HG03196 (cell line): ENCODE data around the gene FOXM1.
A peak's percentile ranks its signal among the peaks of the same experiment; 100 is the strongest.
"Not testable (repeated sequence)": the region's sequence is repeated elsewhere in the genome, so short reads cannot be mapped to it uniquely, and the experiment has no call there.

ENCODE experiments used
- ATAC-seq: cut with Tn5 transposase; IDR thresholded peaks from one replicate; pipeline ENCODE4 v1.9.1; 2021; ENCODE audit not compliant: unreplicated experiment

The FOXM1 gene

DNA sequence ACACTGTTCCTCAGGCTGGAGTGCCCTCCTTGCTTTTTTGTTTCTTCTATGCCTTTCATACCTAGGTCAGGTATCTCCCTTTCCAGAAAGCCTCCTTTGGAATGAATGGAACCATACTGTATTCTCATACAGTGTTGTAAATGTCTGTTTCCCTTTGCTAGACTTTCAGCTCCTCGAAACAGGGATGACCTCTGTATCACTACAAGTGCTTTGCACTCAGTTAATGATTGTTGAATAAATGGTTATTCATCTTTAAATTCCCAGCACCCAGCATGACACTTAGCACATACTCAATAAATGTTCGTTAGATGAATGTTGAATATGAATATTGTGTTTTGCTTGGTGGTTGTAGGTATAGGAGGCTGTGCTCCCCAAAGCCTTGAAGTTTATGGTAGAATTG is 7.8 kb upstream of the FOXM1 start:
- no peak for ATAC-seq

DNA sequence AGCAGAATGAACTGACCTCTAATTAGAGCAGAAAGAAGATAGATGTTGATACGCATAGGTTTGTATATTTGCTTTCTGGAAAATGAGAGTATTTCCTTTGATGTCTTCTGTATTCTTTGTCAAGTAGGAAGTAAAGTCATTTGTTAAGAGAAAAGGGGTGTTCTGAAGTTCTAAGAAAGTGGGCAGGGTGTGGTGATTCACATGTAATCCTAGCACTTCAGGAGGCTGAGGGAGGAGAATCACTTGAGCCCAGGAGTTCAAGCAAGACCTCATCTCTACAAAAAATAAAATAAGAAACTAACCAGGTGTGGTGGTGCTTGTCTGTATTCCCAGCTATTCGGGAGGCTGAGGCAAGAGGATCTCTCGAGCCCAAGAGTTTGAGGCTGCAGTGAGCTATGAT is 2.9 kb upstream of the FOXM1 start:
- ATAC-seq: no peak

DNA sequence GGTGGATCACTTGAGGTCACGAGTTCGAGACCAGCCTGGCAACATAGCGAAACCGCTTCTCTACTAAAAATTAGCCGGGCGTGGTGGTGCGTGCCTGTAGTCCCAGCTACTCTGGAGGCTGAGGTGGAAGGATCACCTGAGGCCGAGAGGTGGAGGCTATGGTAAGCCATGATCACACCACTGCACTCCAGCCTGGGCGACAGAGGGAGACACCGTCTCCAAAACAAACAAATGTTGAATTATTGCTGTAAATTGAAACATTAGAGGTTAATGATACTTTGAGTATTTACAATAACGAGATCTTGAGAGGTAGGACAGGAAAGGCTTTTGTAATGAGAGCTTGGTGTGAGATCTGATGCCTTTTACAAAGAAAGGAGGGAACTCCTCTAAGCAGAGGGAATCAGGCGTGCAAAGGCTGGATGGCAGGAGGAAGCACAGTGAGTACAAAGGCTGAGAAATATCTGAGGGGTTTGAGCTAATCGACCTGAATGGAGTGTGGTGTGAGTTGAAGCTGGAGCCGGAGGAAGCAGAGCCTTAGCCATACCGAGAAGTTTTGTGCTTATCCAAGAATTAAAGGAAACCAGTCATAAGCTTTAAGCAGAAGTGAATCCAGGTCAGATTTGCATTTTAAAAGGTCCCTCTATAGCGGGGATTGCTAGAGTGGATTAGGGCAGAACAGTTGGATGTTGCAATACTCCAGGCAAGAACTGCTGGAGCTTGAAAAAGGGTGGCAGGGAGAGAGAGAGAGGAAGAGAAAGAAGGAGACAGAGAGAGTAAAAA is 1.2 kb upstream of the FOXM1 start:
- no peak for ATAC-seq

DNA sequence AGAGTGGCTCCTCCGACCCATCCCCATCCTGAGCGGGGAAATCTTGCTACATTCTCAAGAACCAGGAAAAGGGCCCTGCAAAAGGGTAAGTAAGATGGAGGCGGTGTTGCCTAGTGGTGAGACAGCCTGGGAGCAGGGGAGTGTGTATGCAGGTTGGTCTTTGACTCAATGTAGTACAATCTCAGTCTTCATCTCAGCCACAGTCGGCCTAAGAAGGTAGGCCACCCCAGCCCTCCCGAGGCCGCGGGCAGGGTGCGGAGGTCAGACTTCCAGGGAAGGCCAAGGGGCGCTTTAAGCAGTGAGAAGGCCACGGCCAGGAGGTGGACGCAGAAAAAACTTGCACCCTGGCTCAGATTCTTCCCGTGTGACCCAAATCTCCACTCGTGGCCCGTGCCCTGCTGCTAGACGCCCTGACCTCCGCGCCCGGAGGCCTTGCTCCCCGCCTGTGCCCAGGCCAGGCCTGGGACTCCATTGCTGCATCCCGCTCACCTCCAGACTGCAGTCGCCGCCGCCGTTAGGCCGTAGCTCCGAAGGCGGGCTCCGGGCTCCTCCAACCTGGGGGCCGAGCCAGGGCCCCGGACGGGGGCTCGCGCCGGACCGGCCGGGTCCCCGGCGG is 435 bp downstream of the FOXM1 start:
- ATAC-seq: peak; percentile 28

DNA sequence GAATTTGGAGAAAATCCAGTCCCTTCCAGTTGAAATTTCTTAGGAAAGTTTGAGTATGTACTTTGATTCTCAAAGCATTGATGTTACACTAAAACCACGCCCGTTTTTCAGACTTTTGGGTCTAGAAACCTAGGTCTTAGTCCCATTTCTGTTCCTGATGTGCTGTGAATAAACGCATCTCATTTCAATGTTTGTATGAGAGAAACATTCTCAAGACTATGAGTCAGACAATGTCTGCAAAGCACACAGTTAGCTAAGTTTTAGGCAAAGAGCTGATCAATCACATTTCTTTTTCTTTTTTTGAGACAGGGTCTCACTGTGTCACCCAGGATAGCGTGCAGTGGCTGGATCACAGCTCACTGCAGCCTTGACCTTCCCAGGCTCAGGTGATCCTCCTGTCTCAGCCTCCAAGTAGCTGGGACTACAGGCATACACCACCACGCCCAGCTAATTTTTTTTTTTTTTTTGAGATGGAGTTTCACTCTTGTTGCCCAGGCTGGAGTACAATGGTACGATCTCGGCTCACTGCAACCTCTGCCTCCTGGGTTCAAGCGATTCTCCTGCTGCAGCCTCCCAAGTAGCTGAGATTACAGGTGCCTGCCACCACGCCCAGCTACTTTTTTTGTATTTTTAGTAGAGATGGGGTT is 7.9 kb downstream of the FOXM1 start:
- ATAC-seq: not testable (repeated sequence)

DNA sequence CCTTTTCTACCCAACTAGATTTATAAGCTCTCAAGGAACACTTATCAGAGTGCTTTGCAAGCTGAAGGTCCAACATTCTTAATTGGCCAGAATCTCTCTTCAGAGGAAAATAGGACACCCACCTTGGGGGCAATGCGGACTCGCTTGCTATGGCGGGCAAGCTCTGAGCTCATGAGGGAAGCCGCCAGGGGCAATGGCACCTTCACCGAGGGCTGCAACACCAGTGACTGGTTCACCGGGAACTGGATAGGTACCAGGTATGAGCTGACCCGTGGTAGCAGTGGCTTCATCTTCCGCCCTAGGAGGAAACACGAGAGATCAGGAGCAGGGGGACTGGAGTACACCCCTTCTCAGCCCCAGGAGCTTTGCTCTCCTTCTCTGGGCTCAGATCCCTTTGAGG is 12.8 kb downstream of the FOXM1 start:
- ATAC-seq: no peak

DNA sequence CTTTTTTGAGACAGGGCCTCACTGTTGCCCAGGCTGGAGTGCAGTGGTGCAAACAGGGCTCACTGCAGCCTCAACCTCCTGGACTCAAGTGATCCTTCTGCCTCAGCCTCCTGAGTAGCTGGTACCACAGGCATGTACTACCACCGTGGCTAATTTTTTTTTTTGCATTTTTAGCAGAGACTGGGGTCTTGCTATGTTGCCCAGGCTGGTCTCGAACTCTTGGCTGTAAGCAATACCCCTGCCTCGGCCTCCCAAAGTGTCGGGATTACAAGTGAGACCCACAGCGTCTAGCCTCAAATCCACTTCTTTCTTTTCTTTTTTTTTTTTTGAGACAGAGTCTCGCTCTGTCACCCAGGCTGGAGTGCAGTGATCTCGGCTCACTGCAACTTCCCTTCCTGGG is 13.6 kb downstream of the FOXM1 start:
- ATAC-seq: not testable (repeated sequence)

DNA sequence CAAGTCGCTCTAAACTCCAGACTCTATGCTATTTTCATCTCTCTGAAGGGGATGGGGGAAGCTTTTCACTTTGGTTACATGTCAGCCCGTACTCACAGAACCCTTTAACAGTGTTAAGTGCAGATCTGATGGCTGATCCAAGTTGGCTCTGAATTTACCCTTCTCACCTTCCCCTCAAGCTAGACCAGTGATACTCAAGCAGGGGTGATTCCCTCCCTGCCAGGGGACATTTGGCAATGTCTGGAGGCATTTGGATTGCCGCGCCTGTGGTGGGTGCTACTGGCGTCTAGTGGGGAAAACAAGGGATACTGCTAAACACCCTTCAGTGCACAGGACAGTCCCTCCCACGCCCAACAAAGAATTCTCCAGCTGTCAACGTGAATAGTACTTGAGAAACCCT is 14.1 kb downstream of the FOXM1 start:
- no peak for ATAC-seq

DNA sequence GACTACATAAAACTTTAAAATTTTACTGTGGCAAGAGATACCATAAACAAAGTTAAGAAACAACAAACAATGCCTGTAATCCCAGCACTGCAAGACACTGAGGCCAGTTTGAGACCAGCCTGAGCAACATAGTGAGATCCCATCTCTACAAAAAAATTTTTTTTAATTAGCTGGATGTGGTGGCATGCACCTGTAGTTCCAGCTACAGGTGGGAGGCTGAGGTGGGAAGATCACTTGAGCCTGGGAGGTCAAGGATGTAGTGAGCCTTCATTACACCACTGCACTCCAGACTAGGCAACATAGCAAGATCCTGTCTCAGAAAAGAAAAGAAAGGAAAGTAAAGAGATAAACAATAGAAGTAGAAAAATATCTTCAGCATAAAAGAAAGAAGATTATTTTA is 16.8 kb downstream of the FOXM1 start:
- ATAC-seq: no peak

DNA sequence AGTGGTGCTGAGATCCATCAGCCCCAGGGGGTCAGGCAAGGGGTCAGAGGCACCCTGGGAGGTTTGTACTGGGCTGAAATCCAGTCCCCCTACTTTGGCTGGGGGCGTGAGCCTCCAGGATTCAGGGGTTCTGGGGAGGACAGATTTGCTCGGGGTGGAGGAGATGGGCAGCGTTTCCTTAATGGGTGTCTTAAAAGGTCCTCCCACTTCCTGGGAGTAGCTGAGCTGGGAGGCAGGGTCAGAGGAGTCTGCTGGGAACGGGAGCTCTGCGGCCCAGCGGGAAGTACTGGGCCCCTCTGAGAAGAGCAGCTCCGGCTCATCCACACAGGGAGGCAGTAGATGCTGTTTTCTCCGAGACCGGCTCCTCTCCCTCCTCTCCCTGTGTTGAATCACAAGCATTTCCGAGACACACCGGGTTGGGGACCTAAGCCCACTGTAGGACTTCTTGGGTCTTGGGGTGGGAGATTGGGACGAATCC is 18.0 kb downstream of the FOXM1 start:
- no peak for ATAC-seq

DNA sequence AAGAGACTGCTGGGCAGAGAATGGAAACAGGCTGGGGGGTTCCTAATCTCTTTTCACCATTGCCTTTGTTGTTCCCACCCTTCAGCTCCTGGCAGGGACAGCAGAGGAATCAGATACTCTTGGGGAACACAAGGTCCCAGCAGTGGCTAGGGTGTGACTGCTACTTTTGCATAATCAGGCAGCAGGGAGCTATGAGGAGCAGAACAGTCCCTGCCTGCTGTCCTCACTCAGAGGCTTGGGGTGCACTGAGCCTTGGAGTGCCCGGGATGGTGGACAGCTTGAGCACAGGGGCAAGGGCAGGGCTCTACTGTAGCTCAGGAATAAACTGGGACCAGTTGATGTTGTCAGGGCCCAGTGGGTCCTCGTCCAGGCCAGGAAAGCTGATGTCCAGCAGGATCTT is 18.6 kb downstream of the FOXM1 start:
- no peak for ATAC-seq

DNA sequence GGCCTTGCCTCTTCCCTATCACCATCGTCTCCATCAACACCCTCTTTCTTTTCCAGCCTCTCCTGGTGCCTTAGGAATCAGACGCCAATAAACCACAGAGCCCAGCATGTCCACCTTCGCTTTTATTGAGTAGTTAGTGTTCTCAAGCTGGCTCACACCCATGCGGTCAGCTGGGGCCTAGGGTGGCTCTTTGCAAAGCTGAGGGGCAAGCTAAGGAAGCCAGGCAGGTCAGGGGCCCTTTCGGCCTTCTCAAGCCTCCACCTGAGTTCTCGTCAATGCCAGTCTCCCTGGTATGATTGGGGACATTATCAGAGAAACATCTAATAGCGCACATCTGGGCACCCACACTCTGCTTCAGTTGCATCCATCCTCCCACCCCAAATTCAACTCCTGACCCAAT is 19.4 kb downstream of the FOXM1 start:
- ATAC-seq: no peak

DNA sequence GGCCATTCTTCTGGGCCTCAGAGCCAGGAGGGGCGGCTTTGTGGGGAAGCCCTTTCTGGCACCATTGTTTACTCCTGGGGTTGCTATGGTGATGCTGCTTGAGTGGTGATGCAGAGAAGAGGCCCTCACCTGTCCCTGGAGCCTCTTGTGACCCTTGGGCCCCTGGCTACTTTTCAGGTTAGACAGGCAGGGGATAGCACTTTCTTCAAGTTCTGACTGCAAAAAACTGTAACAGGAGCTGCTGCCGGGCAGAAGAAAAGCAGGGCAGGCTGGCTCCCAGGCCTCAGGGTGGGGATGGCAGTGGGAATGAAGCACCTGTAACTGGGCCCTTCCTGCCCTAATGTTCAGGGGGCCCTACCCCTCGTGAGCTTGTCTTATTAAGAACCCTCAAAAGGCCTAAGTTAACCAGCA is 19.9 kb downstream of the FOXM1 start, which contains the start of gene TEX52:
Gene TEX52 (minus strand): TSS at position 19 of the 411 bp plus-strand sequence. CDS start 13 bp downstream, at position 6.
- no peak for ATAC-seq

DNA sequence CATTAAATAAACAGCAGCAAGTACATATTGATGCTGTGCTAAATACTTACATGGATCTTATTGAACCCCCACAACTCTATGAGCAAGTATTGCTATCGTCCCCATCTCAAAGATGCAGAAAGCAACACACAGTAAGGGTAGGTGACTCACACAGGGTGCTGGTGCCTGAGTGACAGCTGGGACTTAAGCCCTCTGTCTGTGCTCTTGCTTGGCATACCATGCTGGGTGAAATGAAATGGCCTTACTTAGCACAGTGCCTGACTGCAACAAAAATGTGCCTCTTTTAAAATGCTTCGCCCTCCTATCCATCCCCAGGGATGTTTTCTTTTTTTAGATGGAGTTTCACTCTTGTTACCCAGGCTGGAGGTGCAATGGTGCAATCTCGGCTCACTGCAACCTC is 20.9 kb downstream of the FOXM1 start:
- no peak for ATAC-seq

DNA sequence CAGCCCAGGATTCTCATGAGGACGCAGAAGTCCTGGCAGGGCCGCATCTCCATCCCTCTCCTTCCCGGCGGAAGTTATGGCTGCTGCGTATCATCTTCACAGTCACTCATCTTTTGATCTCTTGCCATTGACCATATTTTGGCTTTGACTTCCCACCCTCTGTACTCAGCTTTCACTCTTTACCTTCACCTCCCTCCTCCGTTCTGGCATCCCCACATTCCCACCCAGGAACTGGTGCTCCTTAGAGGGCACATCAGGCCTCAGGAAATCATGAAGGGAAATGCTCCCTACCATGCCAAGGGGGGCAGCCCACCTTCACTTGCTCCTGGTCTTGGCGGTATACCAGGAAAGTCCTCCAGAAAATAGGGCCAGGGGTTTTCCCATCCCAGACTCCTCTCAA is 21.4 kb downstream of the FOXM1 start:
- ATAC-seq: no peak

DNA sequence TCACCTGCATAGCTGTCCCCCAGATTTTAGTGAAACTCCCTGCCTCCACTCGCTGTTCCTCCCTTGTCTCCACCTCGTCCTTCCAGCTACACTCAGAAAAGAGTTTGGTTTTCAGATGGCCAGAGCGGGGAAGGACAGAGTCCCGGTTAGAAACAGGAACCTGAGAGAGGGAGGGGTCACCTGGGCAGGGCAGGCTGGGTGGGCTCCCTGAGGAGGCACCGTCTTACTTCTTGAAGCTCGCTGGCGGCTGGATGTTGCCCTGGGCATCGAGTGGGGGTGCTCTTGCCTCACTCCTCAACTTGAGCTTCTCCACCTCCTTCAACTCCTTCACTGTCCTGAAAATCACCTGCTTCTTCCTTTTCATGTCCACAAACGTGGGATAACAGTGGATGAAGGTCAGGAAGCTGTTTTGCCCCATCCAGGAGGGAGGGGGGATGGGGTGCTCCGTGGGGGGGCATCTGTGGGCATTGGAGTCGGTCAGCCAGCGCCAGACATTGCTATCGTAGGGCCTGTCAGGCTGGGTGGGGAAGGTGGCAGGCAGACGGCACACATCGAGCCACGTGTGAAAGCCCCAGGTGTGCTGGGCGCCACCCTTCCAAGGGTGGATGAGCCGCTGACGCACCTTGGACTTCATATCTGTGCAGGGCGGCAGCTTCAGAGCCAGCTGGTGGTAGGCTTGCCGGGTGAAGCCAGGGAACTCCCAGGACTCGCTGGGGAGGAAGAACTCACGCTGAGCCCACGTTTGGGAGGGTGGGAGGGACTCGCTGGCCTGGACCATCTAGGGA is 22.1 kb downstream of the FOXM1 start:
- no peak for ATAC-seq

DNA sequence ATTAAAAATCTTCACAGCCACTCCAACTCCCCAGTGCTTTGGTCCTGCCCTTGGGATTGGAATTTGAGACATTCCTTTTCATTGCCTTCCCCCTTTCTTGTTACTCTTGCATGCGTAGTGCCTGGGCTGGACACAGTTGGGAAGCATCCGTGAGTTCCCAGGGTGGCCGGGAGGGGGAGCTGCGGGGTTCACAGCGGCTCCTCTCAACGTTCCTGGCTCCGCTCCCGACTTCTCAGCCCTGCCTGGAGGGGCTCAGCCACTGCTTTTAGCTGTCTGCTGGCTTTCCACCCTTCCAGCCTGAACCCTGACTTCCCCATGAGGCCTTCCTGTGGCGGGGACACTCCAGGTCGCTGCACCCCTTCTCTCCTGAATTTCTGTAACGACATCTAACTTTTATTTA is 23.3 kb downstream of the FOXM1 start:
- ATAC-seq: no peak

DNA sequence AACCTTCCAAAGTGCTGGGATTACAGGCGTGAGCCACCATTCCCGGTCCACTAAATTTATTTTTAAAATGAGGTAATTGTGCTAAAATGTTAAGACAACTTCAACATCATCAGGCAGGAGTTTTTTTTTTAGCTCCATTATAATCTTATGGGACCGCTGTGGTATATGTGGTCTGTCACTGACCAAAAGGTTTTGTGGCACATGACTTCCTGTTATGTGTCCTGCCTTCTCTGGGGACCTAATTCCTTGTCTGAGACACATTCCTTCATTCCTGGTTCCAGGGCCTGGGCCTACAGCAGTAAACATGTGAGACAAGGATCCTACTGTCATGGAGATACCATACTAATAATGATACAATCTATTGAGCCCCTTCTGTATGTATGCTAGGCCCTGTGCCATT is 25.0 kb downstream of the FOXM1 start:
- ATAC-seq: no peak

DNA sequence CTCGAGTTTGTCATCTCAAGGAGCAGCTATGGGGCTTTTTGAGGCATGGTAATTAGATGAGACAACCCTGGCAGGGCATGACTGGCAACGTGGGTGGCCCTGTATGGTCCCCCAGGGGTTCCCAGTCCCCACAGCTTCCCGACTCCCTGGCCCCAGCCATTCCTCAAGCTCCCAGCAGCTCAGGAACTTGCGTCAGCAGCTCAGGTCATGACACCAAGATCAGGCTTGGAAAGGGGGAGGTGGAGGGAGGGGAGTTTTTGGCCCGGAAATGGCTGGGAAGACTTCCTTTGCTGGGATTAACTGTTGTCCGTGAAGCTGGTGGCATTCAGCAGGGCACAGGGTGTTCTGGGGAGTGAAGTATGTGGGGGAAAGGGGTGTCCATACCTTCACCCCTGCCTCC is 31.7 kb downstream of the FOXM1 start:
- ATAC-seq: no peak

DNA sequence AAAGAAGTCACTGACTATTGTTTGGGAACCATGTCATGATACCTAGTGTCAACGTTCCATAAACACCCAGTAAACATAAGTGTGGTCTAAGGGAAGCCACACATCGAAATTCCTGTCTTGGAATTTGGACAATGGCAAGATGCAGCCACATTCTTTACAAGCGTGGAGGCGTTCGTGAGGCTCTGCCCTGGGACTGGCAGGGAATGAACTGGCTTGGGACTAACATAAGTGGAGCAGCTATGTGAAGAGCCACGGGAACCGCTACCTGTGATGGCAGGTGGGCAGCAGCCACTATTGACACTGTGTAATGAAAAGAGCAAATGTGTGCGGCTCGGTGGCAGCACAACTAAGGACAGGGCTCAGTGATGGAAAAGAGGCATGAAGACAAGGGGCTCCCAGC is 32.2 kb downstream of the FOXM1 start:
- ATAC-seq: no peak

DNA sequence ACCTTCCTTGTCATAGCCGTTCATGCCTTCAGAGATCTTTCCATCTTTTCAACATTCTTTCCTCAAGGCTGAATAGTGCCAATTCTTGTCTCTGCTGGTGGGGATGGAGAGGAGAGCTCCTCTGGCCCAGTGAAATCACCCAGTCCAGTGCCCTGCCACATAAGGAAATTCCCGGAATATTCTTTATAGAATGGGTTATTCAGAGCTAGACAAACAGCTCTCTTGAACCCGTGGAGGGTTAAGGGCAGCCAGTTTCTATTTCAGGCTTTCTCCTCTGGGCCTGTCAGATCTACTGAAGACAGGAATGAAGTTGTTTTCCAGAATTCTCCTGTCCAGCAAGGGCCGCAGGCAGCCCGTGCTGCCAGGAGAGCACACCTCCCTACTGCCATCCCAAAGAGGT is 34.0 kb downstream of the FOXM1 start:
- no peak for ATAC-seq
